GM20000 (cell line): ENCODE measurements around the gene SCRN2.

Experiments used
- DNase-seq: peaks from one replicate; pipeline ENCODE4 v3.0.0; 2012; ENCODE audit warnings: low spot score
- TF ChIP-seq, protein P1 (sequence below): IDR thresholded peaks from 2 replicates; pipeline ENCODE4 v1.5.1; 2012; ENCODE audit warnings: mild to moderate bottlenecking, control low read depth; ENCODE audit errors: extremely low read depth, missing control alignments

Gene SCRN2

DNA sequence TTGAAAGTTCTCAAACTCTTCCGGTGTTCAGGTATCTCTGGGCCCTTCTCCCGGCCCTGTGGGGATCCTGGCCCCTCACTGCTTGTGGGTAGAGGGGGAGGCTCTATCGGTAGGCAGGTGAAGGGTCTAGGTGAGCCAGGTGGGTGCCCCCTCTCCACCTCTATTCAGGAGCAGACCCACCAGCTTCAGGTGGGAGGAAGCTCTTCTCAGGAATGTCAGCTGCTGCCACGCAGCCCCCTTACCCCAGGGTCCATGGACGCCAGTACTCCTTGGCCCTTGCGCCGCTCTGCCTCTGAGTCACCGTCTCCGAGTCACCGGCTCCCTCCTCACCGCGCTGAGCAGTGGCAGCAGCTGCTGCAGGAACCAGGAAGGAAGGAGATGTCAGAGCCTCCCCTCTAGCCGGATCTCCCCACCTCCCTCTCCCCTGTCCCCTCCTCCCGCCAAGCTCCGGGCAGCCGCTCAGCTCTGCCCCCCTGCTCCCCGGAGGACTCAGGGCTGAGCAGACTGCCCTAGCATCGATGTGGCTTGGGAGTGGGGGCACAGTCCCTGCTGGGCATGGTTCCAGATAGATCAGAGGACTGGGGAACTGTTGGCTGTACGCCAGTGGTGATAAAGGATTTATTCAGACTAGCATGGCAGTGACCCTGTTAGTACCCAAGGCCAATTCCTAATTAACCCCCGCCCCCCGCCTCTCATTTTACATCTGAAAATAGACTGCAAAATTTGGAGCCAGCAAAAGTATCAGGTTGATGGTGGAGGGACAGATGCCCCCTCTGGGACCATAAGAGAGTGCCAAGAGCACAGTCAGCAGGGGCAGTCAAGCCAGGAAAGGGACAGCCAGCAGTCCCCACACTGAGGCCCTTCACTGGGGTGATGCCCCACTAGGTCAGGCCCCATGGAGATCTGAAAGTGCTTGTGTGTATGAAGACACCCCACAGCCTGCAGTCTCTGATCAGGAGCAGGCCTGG is 19.4 kb downstream of the SCRN2 start, which contains the start of gene OSBPL7:
Gene OSBPL7, minus strand, starts transcription at position 371 of the 968 bp plus-strand sequence. CDS start 1,516 bp downstream, outside the sequence.
- TF ChIP-seq, protein P1, sequence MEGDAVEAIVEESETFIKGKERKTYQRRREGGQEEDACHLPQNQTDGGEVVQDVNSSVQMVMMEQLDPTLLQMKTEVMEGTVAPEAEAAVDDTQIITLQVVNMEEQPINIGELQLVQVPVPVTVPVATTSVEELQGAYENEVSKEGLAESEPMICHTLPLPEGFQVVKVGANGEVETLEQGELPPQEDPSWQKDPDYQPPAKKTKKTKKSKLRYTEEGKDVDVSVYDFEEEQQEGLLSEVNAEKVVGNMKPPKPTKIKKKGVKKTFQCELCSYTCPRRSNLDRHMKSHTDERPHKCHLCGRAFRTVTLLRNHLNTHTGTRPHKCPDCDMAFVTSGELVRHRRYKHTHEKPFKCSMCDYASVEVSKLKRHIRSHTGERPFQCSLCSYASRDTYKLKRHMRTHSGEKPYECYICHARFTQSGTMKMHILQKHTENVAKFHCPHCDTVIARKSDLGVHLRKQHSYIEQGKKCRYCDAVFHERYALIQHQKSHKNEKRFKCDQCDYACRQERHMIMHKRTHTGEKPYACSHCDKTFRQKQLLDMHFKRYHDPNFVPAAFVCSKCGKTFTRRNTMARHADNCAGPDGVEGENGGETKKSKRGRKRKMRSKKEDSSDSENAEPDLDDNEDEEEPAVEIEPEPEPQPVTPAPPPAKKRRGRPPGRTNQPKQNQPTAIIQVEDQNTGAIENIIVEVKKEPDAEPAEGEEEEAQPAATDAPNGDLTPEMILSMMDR: peak; percentile 62
- peak; percentile 91 for DNase-seq

DNA sequence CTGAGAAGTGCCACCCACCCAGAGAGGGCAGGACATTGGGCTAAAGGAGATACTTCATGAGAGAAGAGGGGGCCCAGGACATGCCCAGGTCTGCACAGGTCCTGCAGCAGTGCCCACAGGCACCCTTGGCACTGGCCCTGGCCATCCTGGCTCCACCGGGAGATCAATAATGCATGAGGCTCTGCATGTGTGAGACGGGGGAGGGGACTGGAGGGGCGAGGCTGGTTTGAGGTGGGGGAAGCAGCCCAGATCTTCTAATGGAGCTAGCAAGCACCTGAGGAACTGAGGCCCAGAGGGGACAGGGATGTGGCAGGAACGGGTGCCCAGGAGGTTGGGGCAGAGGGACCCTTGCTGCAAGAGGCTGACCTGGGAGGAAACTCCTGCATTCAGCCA is 20.0 kb downstream of the SCRN2 start:
- DNase-seq: no peak
- TF ChIP-seq, protein P1: no peak

DNA sequence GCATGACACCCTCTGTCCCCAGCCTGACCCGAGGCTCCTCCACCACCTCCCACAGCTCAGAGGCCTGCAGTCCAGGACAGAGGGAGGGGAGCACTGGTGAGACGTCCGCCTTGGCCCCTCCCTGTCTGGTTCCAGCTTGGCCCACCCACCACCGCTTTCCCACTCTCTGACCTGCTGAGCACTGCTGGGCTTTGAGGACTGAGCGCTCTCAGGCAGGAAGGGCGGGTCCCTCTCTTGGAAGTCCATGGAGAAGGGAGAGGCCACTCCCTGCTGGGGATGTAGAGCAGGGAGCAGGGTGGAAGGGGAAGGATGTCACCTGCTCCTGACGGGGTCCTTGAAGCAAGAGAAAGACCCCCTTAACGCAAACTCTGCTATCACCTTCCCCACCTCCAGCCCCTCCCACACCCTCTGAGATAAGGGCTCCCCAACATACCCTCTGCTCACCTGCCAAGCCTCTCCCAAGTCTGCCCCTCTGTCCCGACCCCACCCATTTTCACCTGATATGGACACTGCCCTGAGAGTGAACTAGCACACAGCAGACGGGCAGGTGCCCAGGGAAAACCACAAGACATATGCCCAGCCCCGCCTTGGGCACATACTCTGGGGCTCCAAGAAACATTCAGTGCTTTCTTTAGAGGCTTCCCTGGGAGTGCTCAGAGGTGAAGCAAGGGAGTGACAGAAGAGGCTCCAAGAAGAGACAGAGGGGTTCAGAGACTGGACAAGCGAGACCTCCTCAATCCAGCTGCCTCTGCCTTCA is 20.9 kb downstream of the SCRN2 start:
- no peak for DNase-seq
- TF ChIP-seq, protein P1: no peak

DNA sequence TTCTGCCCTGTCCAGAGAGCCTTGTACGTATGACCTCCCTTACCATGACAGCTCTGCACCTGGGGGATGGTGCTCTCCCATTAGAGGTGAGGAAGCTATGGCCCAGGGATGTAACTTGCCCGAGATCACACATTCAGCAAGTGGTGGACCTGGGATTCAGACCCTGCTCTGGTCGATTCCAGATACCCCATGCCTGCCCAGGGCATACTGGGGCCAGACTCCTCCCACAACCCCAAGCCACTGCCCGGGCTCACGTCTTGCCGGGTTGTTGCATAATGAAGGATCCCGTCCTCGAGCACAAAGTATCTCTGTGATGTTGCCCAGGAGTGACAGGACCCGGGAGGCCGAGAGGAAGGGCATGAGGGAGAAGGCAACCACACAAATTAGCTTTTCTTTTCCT is 21.6 kb downstream of the SCRN2 start:
- TF ChIP-seq, protein P1: no peak
- no peak for DNase-seq

DNA sequence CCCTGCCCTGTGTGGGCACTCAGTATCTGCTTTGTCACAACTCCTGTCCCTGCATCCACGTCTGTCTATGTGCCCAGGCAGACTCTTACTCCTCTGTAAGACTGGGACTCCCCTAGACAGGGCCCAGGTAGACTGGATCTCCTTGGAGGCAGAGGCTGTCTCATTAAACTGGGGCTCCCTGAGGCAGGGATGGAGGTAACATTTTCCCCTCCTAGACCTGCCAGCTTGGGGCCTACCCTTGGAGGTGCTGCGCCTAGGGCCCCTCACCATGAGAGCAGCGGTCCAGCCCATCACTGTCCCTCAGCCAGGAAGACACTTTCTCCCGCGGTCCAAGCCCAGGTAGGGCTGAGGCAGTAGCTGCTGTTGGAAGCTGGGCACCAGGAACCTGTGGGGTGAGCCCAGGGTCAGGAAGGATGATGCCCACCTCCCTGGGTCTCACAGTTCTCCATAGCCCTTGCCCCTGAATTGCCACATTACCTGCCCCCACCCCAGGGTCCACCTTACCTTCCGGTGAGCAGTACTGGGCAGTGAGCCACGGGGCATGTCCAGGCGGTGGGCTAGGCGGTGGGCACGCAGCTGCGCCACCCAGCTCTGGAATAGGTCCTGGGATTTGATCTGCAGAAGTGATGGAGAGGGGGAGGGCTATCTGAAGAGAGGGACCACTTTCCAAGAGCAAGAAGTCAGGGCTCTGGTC is 22.9 kb downstream of the SCRN2 start:
- TF ChIP-seq, protein P1: no peak
- DNase-seq: no peak

DNA sequence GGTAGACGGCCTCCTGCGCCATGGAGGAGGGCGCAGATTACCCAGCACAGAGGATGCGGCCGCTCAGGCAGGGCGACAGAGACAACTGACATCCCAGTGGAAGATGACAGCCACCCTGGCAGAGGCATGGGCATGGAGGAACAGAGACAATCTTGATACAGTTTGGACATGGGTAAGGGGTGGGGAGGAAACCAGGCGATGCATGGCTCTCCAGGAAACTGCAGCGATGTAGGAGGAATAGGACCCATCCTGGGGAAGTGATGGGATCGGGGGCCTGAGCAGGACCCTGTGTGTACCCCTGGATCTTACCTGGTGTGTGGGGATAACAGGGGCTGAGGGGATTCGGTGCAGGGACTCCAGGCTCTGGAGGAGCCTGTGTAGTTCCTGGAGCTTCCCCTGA is 24.1 kb downstream of the SCRN2 start:
- TF ChIP-seq, protein P1: no peak
- no peak for DNase-seq
